NCI-H187 (cell line): ENCODE data around the gene C1orf232.

Experiments
- DNase-seq, 2 experiments: peaks; one replicate each; lab custom pipeline; 2025; lab: John Stamatoyannopoulos, UW

The C1orf232 gene

GRCh38 chr1:26124418-26125331 is 44.1 kb downstream of the C1orf232 start:
- no peak for DNase-seq

DNA sequence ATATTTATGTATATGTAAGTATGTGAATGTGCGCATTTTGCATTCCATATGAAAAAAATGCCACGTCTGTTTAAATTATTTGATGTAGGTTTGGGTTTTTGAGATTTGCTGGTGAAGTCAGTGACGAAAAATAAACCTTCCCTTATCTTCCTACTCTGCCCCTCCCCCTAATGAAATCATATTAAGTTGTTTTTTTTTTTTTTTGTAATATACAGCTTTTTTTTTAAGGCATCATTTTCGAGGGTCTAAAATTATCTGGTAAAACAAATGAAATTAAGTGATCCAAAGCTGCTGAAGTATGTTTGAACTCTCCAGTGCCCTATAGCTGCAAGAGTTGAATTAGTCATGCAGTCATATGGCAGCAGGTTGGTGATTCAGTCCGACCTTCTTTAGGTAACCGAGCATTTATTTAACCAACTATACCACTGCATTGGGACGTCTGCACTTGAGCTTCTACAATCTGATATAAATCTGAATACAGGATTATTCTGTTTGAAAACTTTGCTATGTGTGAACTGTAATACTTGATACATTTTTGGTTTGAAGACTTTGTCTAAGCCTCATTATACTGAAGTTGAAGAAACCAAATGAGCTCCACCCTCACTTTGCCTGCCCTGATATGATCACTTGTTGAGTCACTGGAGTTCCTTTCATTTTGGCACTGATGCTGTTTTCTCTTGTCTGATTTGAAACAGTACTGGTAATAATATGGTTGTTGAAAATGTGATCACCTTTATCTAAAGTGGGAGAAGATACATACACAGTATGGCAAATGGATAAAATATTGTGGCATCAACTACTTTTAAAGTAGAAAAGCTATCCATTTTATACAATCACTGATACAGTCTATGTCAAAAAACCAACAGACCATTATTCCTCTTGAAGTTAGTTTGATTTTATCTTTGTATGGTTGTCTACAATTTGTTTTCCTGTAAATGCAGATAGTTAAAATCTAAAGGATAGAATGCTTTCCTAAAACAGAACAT is 45.5 kb downstream of the C1orf232 start:
- DNase-seq: no peak

GRCh38 chr1:26121854-26122773 is 46.6 kb downstream of the C1orf232 start:
- no peak for DNase-seq

DNA sequence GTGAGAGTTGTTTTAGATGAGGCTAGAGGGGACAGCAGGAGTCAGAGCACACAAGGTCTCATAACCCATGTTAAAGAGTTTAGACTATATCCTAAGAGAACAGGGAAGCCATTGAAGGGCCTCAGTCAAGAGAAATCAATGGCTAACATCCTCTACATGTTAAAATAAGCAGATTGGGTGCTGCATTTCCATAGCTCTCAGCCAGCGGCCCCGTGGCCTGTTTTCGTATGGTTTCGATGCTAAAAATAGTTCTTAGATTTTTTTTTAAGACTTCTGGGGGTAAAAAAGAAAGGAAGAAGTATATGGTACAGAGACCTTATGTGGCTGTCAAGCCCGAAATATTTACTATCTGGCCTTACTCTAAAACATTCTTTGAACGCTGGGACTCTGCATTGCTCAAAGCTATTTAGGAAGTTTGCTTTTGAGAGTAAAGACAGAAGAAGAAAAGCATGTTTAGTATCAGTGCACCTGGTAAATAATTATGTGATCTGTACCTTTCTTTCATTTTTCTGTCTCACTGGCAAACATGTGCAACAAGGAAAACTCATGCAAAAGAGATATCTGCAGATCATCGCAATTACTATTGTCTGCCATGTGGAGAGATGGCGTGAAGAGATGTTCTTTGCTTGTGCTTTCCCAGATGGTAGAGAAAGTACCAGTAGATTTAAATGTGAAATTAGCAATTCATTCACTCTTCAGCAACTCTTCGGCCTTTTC is 48.7 kb downstream of the C1orf232 start:
- no peak for DNase-seq

- no peak for DNase-seq
These were observed 54.4 kb downstream of the C1orf232 start for GRCh38 chr1:26114165-26114927.
